GM12878 (cell line): Measurements from ENCODE around the gene MBD2. TPM values are rescaled to one million over a fixed set of nuclear protein-coding genes. Genes with fewer than 3 reads are reported as not detected.

Experiments
- EED ChIP-seq: sonication (generic); IDR thresholded peaks from 2 replicates; pipeline ENCODE4 v1.6.1; 2016; ENCODE audit warnings: antibody characterized with exemption, low read depth
- KDM1A ChIP-seq: fragments of 200-600 bp; sonication (generic); IDR thresholded peaks from 2 replicates; pipeline ENCODE4 v1.6.1; 2016; ENCODE audit warnings: borderline replicate concordance
- LARP7 ChIP-seq: fragments of 450-650 bp; IDR thresholded peaks from 2 replicates; pipeline ENCODE4 v1.6.1; 2017; ENCODE audit warnings: mild to moderate bottlenecking
- MXI1 ChIP-seq: fragments of 150-350 bp; IDR thresholded peaks from 2 replicates; pipeline ENCODE4 v1.6.1; 2011; ENCODE audit warnings: low read depth, mild to moderate bottlenecking, inconsistent platforms, low read length, improper control_type of control experiment
- MYB ChIP-seq: fragments of 150-350 bp; IDR thresholded peaks from 2 replicates; pipeline ENCODE4 v1.6.1; 2014; ENCODE audit warnings: mild to moderate bottlenecking, low read depth, low read length, borderline replicate concordance
- PAX5 ChIP-seq: IDR thresholded peaks from 2 replicates; pipeline ENCODE4 v1.6.1; 2011; ENCODE audit warnings: low read depth, low read length, borderline replicate concordance
- PML ChIP-seq: IDR thresholded peaks from 2 replicates; pipeline ENCODE4 v1.6.1; 2012; ENCODE audit warnings: low read length, inconsistent platforms
- POLR2AphosphoS2 ChIP-seq: IDR thresholded peaks from 2 replicates; pipeline ENCODE4 v1.6.1; 2011; ENCODE audit warnings: low read depth, mild to moderate bottlenecking, low read length, improper control_type of control experiment, moderate library complexity
- PRDM15 ChIP-seq: fragments of 450-650 bp; formaldehyde crosslinking; IDR thresholded peaks from 2 replicates; pipeline ENCODE4 v1.4.0; 2020; ENCODE audit warnings: mild to moderate bottlenecking, moderate library complexity
- RBBP5 ChIP-seq: fragments of 200-600 bp; sonication (generic); conservative IDR thresholded peaks from 2 replicates; pipeline ENCODE4 v1.6.1; 2016
- RFX5 ChIP-seq: IDR thresholded peaks from 2 replicates; pipeline ENCODE4 v1.6.1; 2011; ENCODE audit warnings: low read depth, low read length, improper control_type of control experiment
- SKIL ChIP-seq: fragments of 450-650 bp; IDR thresholded peaks from 2 replicates; pipeline ENCODE4 v1.6.1; 2017; ENCODE audit warnings: mild to moderate bottlenecking, low read depth, inconsistent platforms; ENCODE audit not compliant: poor library complexity, severe bottlenecking
- SPI1 ChIP-seq: IDR thresholded peaks from 2 replicates; pipeline ENCODE4 v1.6.1; 2011; ENCODE audit warnings: low read depth, mild to moderate bottlenecking, low read length, moderate library complexity, borderline replicate concordance; ENCODE audit not compliant: insufficient read depth
- SREBF1 ChIP-seq: IDR thresholded peaks from 2 replicates; pipeline ENCODE4 v1.6.1; 2012; ENCODE audit warnings: mild to moderate bottlenecking, low read length
- TBL1XR1 ChIP-seq: IDR thresholded peaks from 2 replicates; pipeline ENCODE4 v1.6.1; 2012; ENCODE audit warnings: low read depth, low read length, improper control_type of control experiment
- USF1 ChIP-seq: IDR thresholded peaks from 2 replicates; pipeline ENCODE4 v1.6.1; 2011; ENCODE audit warnings: borderline replicate concordance, low read depth, mild to moderate bottlenecking, moderate library complexity, mixed read lengths, low read length; ENCODE audit not compliant: insufficient read depth; ENCODE audit errors: extremely low read length
- ZNF24 ChIP-seq: fragments of 450-650 bp; IDR thresholded peaks from 2 replicates; pipeline ENCODE4 v1.6.1; 2017; ENCODE audit warnings: antibody characterized with exemption, mild to moderate bottlenecking
- ZZZ3 ChIP-seq: IDR thresholded peaks from 2 replicates; pipeline ENCODE4 v1.6.1; 2011; ENCODE audit warnings: low read depth; ENCODE audit not compliant: control insufficient read depth, insufficient read length
- polyA plus RNA-seq, 11 experiments: library from polyadenylated mRNA; depleted of rRNA in 4 of 11; unstranded in 6 of 11; stranded (reverse) in 5 of 11; fragments of >200 nt; fragmentation: Nextera tagmentation in 4 of 11; fragmentation: Illumina TruSeq in 1 of 11; extraction: Ambion mirVana in 4 of 11; extraction: Trizol in 1 of 11; gene quantifications; 1 replicate in 1 of 11; 2 replicates in 10 of 11; pipeline versions ENCODE4 v1.2.1 to v1.2.3, GENCODE V29; 2011 to 2016; ENCODE audit warnings: inconsistent platforms in 2 of 11, missing spikeins in 2 of 11, low read depth in 1 of 11
- total RNA-seq, 4 experiments: library from RNA; depleted of rRNA in 3 of 4; stranded (reverse); fragments of >200 nt in 3 of 4; fragmentation: Illumina TruSeq in 1 of 4; extraction: Trizol in 1 of 4; gene quantifications; 2 replicates each; pipeline versions ENCODE4 v1.2.1 to v1.2.3, GENCODE V29; 2013 to 2021
- TF ChIP-seq, protein P1 (sequence below): IDR thresholded peaks from 2 replicates; pipeline ENCODE4 v1.6.1; 2011; ENCODE audit warnings: low read depth, low read length, improper control_type of control experiment, borderline replicate concordance
- TF ChIP-seq, protein P2 (sequence below): fragments of 450-650 bp; IDR thresholded peaks from 2 replicates; pipeline ENCODE4 v1.6.1; 2017; ENCODE audit warnings: antibody characterized with exemption, mild to moderate bottlenecking, moderate library complexity

Gene MBD2
- total and polyA plus RNA-seq, 10 of the 15 experiments (the other 5 are each of a cell fraction or from before 2014, with no cell fraction given) = 24.1 to 276 (median 57.9) TPM

- TF ChIP-seq TBL1XR1 = peak; percentile 84
- TF ChIP-seq, protein P1, sequence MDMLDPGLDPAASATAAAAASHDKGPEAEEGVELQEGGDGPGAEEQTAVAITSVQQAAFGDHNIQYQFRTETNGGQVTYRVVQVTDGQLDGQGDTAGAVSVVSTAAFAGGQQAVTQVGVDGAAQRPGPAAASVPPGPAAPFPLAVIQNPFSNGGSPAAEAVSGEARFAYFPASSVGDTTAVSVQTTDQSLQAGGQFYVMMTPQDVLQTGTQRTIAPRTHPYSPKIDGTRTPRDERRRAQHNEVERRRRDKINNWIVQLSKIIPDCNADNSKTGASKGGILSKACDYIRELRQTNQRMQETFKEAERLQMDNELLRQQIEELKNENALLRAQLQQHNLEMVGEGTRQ = no peak; the same call in 1 of the 2 replicates
- TF ChIP-seq PML = peak; percentile 62
- no peak for TF ChIP-seq LARP7
- TF ChIP-seq SPI1 = no peak
- no peak for TF ChIP-seq ZZZ3
- no peak for TF ChIP-seq SREBF1
- TF ChIP-seq RFX5 = no peak
- no peak for TF ChIP-seq RBBP5
- TF ChIP-seq POLR2AphosphoS2 = peak; percentile 37; the same call in 1 of the 2 replicates
- no peak for TF ChIP-seq ZNF24
- TF ChIP-seq MXI1 = no peak
- TF ChIP-seq USF1 = no peak
- TF ChIP-seq PAX5 = 0 out of 2 replicates have a peak, but pooled peaks have one; percentile 12
- TF ChIP-seq PRDM15 (CRISPR knock-in tag) = no peak
- TF ChIP-seq SKIL = peak; percentile 94
- TF ChIP-seq KDM1A = no peak
- TF ChIP-seq MYB = no peak
- TF ChIP-seq, protein P2, sequence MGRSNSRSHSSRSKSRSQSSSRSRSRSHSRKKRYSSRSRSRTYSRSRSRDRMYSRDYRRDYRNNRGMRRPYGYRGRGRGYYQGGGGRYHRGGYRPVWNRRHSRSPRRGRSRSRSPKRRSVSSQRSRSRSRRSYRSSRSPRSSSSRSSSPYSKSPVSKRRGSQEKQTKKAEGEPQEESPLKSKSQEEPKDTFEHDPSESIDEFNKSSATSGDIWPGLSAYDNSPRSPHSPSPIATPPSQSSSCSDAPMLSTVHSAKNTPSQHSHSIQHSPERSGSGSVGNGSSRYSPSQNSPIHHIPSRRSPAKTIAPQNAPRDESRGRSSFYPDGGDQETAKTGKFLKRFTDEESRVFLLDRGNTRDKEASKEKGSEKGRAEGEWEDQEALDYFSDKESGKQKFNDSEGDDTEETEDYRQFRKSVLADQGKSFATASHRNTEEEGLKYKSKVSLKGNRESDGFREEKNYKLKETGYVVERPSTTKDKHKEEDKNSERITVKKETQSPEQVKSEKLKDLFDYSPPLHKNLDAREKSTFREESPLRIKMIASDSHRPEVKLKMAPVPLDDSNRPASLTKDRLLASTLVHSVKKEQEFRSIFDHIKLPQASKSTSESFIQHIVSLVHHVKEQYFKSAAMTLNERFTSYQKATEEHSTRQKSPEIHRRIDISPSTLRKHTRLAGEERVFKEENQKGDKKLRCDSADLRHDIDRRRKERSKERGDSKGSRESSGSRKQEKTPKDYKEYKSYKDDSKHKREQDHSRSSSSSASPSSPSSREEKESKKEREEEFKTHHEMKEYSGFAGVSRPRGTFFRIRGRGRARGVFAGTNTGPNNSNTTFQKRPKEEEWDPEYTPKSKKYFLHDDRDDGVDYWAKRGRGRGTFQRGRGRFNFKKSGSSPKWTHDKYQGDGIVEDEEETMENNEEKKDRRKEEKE = no peak
- TF ChIP-seq EED = peak; percentile 73
Measured at GRCh38 chr18:54222922-54223567, 1.4 kb downstream of the MBD2 start (continued).
